HL-60/S4 (cell line): ENCODE measurements around the gene ZMIZ1.
"Not testable (repeated sequence)": the region's sequence is repeated elsewhere in the genome, so short reads cannot be mapped to it uniquely, and the experiment has no call there.

Source experiments
- in situ Hi-C: fragments of 300-500 bp; cut with MboI; formaldehyde crosslinking; loops from 2 replicates; pipeline ENCODE4 v1.14.3; 2022; ENCODE audit warnings: low sequenced_read_pairs

The ZMIZ1 gene

GRCh38 chr10:79331226-79331625 is 262.5 kb downstream of the ZMIZ1 start:
- in situ Hi-C loops, result no loop called here

GRCh38 chr10:79331709-79332108 is 262.9 kb downstream of the ZMIZ1 start:
- in situ Hi-C loops, result no loop called here

GRCh38 chr10:79332610-79333315 is 264.0 kb downstream of the ZMIZ1 start:
- in situ Hi-C loops, result not testable (repeated sequence)

GRCh38 chr10:79333513-79333912 is 264.7 kb downstream of the ZMIZ1 start:
- in situ Hi-C loops, result no loop called here

GRCh38 chr10:79334573-79334972 is 265.8 kb downstream of the ZMIZ1 start:
- in situ Hi-C loops, result no loop called here

- in situ Hi-C loops, result no loop called here
Measured at GRCh38 chr10:79335094-79335469, 266.3 kb downstream of the ZMIZ1 start.

GRCh38 chr10:79335470-79336235 is 266.9 kb downstream of the ZMIZ1 start:
- in situ Hi-C loops, result no loop called here

GRCh38 chr10:79336276-79336675 is 267.5 kb downstream of the ZMIZ1 start:
- in situ Hi-C loops, result no loop called here

GRCh38 chr10:79336739-79337138 is 268.0 kb downstream of the ZMIZ1 start:
- in situ Hi-C loops, result no loop called here

- in situ Hi-C loops, result not testable (repeated sequence)
Measured at GRCh38 chr10:79337783-79338469, 269.2 kb downstream of the ZMIZ1 start.

- in situ Hi-C loops, result no loop called here
Measured at GRCh38 chr10:79339266-79339665, 270.5 kb downstream of the ZMIZ1 start.

GRCh38 chr10:79340646-79341244 is 272.0 kb downstream of the ZMIZ1 start:
- in situ Hi-C loops, result no loop called here

- in situ Hi-C loops, result no loop called here
Measured at GRCh38 chr10:79342295-79342761, 273.6 kb downstream of the ZMIZ1 start.

GRCh38 chr10:79342811-79343561 is 274.2 kb downstream of the ZMIZ1 start:
- in situ Hi-C loops, result no loop called here

GRCh38 chr10:79344502-79345195 is 275.9 kb downstream of the ZMIZ1 start:
- in situ Hi-C loops, result no loop called here

- in situ Hi-C loops, result no loop called here
Measured at GRCh38 chr10:79345241-79346011, 276.7 kb downstream of the ZMIZ1 start.

GRCh38 chr10:79346012-79346340 is 277.2 kb downstream of the ZMIZ1 start:
- in situ Hi-C loops, result no loop called here

GRCh38 chr10:79346388-79347225 is 277.8 kb downstream of the ZMIZ1 start:
- in situ Hi-C loops, result no loop called here
